Fibroblast of lung (primary cell): Measurements from ENCODE around the gene LAMA5. TPM values are rescaled to one million over a fixed set of nuclear protein-coding genes. Genes with fewer than 3 reads are reported as not detected.

Experiments used
- DNase-seq, 2 donors: peaks; one replicate each; pipeline versions ENCODE4 v3.0.0 to v3.0.0-alpha.2; 2010; ENCODE audit warnings: low read depth in 2 of 2
- H2AFZ ChIP-seq: 2 replicates; pipeline ENCODE4 v1.5.1; 2012; ENCODE audit warnings: low read length, control low read depth, inconsistent platforms
- H3K27ac ChIP-seq: 2 replicates; pipeline ENCODE4 v1.5.1; 2011; ENCODE audit warnings: low read length, control low read depth; ENCODE audit not compliant: insufficient read depth
- H3K27me3 ChIP-seq: 2 replicates; pipeline ENCODE4 v1.5.1; 2011; ENCODE audit warnings: mild to moderate bottlenecking, low read length; ENCODE audit not compliant: control insufficient read depth, insufficient read depth
- H3K36me3 ChIP-seq: 2 replicates; pipeline ENCODE4 v1.5.1; 2011; ENCODE audit warnings: low read length; ENCODE audit not compliant: control insufficient read depth, insufficient read depth
- H3K4me1 ChIP-seq: 2 replicates; pipeline ENCODE4 v1.5.1; 2011; ENCODE audit warnings: low read length; ENCODE audit not compliant: control insufficient read depth, insufficient read depth; ENCODE audit errors: extremely low read depth
- H3K4me2 ChIP-seq: 2 replicates; pipeline ENCODE4 v1.5.1; 2011; ENCODE audit warnings: low read length, control low read depth; ENCODE audit not compliant: insufficient read depth; ENCODE audit errors: extremely low read depth
- H3K4me3 ChIP-seq, 4 experiments: fragments of 200-600 bp in 1 of 4; sonication (generic) in 1 of 4; replicated peaks in 1 of 4; 2 replicates each; pipeline ENCODE4 v1.5.1; 2011 to 2016; ENCODE audit warnings: low read length in 4 of 4, low read depth in 3 of 4, mild to moderate bottlenecking in 3 of 4, control low read depth in 2 of 4, inconsistent platforms in 1 of 4, mixed read lengths in 1 of 4; ENCODE audit not compliant: insufficient read depth in 1 of 4; ENCODE audit errors: control extremely low read depth in 1 of 4
- H3K79me2 ChIP-seq: 2 replicates; pipeline ENCODE4 v1.5.1; 2012; ENCODE audit warnings: mild to moderate bottlenecking, low read length, inconsistent platforms; ENCODE audit not compliant: control insufficient read depth, insufficient read depth
- H3K9ac ChIP-seq: 2 replicates; pipeline ENCODE4 v1.5.1; 2011; ENCODE audit warnings: mild to moderate bottlenecking, low read length, control low read depth; ENCODE audit not compliant: insufficient read depth
- H3K9me3 ChIP-seq: 2 replicates; pipeline ENCODE4 v1.5.1; 2012; ENCODE audit warnings: low read depth, low read length; ENCODE audit not compliant: control insufficient read depth, insufficient read depth
- H4K20me1 ChIP-seq: 2 replicates; pipeline ENCODE4 v1.5.1; 2011; ENCODE audit warnings: low read length; ENCODE audit not compliant: control insufficient read depth, insufficient read depth; ENCODE audit errors: extremely low read depth
- EZH2 ChIP-seq: IDR thresholded peaks from 2 replicates; pipeline ENCODE4 v1.5.1; 2012; ENCODE audit warnings: low read length, control low read depth, mild to moderate bottlenecking; ENCODE audit errors: missing control alignments
- polyA plus RNA-seq, 2 donors: library from polyadenylated mRNA; depleted of rRNA in 1 of 2; stranded (reverse) in 1 of 2; unstranded in 1 of 2; fragments of >200 nt; gene quantifications; 2 replicates each; pipeline ENCODE4 v1.2.1, GENCODE V29; 2011 to 2012; ENCODE audit warnings: missing spikeins in 1 of 2
- total RNA-seq: library from RNA; depleted of rRNA; stranded (reverse); fragments of >200 nt; gene quantifications from 2 replicates; pipeline ENCODE4 v1.2.1, GENCODE V29; 2014
- TF ChIP-seq, protein P1 (sequence below), 2 donors: IDR thresholded peaks in 1 of 2; conservative IDR thresholded peaks in 1 of 2; 1 replicate in 1 of 2; 2 replicates in 1 of 2; pipeline ENCODE4 v1.5.1; 2011 to 2012; ENCODE audit warnings: low read length in 2 of 2, control low read depth in 1 of 2, inconsistent platforms in 1 of 2, low read depth in 1 of 2, mild to moderate bottlenecking in 1 of 2

The LAMA5 gene
- total and polyA plus RNA-seq, 2 donors (not counting 1 experiment from before 2014, with no cell fraction given) = 1.5 to 81.6 TPM

DNA sequence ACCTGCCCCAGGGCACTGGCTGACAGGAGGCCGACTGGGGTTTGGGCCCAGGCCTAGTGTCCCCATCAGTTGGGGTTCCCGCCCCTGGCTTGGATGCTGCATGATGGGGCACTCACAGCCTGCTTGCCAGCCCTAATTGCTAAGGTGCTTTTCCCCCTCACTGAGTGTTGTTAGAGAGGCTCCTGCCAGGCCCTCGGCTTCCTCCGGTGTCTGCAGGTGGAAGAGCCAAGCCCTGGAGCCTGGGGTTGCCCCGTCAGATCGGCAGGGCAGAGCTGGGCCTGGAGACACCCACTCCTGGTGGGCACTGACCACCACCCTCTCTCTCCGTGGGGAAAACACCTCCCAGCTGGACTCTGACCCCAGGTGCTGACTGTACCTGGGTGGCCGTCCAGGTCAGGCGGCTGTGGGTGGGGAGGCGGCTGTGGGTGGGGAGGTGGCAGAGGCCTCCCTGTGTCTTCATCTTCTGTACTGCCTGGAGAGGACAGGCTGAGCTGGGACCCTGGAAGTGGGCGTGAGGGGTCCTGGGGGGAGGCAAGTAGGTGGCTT is 46.0 kb upstream of the LAMA5 start:
- H3K9ac ChIP-seq = no peak overlapping the region
- H3K36me3 ChIP-seq = no peaks in the 10 kb centered on the region
- DNase-seq = no peak
- H2AFZ ChIP-seq = no peak overlapping the region
- H3K27me3 ChIP-seq = no peaks in the 10 kb centered on the region
- H3K79me2 ChIP-seq = no peaks in the 10 kb centered on the region
- H4K20me1 ChIP-seq = no peaks in the 10 kb centered on the region
- H3K27ac ChIP-seq = no peak overlapping the region
- no peak overlapping the region for H3K4me3 ChIP-seq
- no peaks in the 10 kb centered on the region for H3K4me1 ChIP-seq
- H3K4me2 ChIP-seq = no peak overlapping the region
- no peaks in the 10 kb centered on the region for H3K9me3 ChIP-seq
- no peak for TF ChIP-seq EZH2
- TF ChIP-seq, protein P1, sequence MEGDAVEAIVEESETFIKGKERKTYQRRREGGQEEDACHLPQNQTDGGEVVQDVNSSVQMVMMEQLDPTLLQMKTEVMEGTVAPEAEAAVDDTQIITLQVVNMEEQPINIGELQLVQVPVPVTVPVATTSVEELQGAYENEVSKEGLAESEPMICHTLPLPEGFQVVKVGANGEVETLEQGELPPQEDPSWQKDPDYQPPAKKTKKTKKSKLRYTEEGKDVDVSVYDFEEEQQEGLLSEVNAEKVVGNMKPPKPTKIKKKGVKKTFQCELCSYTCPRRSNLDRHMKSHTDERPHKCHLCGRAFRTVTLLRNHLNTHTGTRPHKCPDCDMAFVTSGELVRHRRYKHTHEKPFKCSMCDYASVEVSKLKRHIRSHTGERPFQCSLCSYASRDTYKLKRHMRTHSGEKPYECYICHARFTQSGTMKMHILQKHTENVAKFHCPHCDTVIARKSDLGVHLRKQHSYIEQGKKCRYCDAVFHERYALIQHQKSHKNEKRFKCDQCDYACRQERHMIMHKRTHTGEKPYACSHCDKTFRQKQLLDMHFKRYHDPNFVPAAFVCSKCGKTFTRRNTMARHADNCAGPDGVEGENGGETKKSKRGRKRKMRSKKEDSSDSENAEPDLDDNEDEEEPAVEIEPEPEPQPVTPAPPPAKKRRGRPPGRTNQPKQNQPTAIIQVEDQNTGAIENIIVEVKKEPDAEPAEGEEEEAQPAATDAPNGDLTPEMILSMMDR (conservative IDR thresholded peaks at IDR 0.05 in 1 of 2, IDR thresholded peaks at IDR 0.05 in 1 of 2; ENCODE audit: low read depth in 1 of 2, low read length in 2 of 2) = no peak

DNA sequence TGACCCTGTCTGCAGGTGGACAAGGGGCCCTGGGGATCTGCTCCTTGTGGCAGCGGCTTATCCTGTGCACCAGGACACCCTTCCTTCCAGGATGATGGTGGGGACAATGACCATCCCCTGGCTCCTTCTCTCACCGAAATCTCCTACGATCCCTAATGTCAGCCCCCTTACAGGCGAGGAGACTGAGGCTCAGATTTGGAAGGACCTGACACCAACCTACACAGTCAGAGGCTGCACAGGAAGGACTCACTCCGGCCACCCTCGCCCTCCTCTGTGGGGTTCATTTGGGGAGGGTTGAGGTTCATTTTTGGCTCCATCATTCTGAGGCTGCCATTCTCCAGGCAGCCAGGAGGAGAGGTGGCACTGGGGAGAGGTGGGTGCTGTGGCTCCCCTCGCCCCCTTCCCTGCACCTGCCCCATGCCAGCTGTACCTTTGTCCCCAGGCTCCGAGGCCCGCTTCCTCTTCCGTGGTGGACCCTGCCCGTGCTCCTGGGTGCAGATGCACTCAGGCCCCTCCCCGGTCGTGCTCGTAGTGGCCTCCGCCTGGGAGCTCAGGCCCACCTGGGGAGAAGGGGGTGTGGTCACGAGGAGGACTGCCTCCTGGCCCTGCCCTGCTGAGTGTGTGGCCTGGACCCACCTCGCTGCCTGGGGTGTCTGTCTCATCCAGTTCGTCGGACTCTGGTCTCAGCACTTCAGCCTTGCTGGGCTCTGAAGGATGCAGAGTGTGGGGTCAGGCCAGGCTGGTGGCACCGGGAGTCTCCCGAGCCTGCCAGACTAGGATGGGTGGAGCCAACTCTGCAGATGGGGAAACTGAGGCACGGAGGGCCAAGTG is 45.3 kb upstream of the LAMA5 start:
- H3K4me1 ChIP-seq = peaks cover 1% of the 10 kb centered on the region
- no peak for TF ChIP-seq EZH2
- TF ChIP-seq, protein P1 (conservative IDR thresholded peaks at IDR 0.05 in 1 of 2, IDR thresholded peaks at IDR 0.05 in 1 of 2; ENCODE audit: low read depth in 1 of 2, low read length in 2 of 2) = no peak
- no peak overlapping the region for H3K4me2 ChIP-seq
- no peaks in the 10 kb centered on the region for H3K9me3 ChIP-seq
- no peaks in the 10 kb centered on the region for H4K20me1 ChIP-seq
- no peak overlapping the region for H3K27ac ChIP-seq
- no peak overlapping the region for H3K4me3 ChIP-seq
- no peak overlapping the region for H3K9ac ChIP-seq
- no peak for DNase-seq
- H3K27me3 ChIP-seq = no peaks in the 10 kb centered on the region
- no peaks in the 10 kb centered on the region for H3K79me2 ChIP-seq
- no peaks in the 10 kb centered on the region for H3K36me3 ChIP-seq
- no peak overlapping the region for H2AFZ ChIP-seq

DNA sequence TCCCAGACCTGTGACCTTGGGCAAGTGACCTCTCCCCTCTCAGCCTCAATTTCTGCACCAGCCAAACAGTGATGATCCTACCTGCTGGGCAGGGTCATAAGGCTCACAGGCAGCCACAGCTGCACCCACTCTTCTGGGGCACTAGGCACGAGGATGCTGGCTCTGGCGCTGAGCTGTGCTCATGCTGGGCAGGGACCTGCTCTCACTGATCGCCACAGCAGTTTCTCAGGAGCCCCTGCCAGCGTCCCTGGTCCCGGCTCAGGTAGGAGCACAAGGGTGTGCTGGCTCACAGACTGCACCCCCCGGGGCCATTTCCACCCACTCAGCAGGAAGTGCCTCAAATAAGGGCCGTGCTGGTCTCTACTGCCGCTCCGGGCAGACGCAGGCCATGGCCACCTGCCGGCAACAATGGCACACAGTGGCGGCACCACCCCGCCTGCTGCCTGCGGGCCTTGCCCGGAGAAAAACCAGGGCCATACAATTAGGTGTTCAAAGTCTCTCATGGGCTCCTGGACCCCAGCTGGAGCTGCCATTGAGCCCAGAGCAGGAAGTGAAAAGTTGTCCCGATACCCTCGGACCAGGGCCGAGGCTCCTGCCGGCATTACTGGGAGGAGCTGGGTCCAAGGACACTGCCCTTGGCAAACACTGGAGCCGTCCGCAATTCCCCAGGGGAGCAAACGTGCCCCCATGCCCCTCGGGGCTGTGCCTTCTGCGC is 44.5 kb upstream of the LAMA5 start:
- H3K9ac ChIP-seq = no peak overlapping the region
- H3K4me1 ChIP-seq = peaks cover 3% of the 10 kb centered on the region
- TF ChIP-seq EZH2 = no peak
- TF ChIP-seq, protein P1 (conservative IDR thresholded peaks at IDR 0.05 in 1 of 2, IDR thresholded peaks at IDR 0.05 in 1 of 2; ENCODE audit: low read depth in 1 of 2, low read length in 2 of 2) = no peak
- no peaks in the 10 kb centered on the region for H4K20me1 ChIP-seq
- no peak overlapping the region for H3K4me3 ChIP-seq
- H3K4me2 ChIP-seq = no peak overlapping the region
- no peak for DNase-seq
- peaks cover under 1% of the 10 kb centered on the region for H3K79me2 ChIP-seq
- no peak overlapping the region for H2AFZ ChIP-seq
- H3K9me3 ChIP-seq = no peaks in the 10 kb centered on the region
- no peaks in the 10 kb centered on the region for H3K27me3 ChIP-seq
- H3K36me3 ChIP-seq = no peaks in the 10 kb centered on the region
- no peak overlapping the region for H3K27ac ChIP-seq
